Activated CD4-positive, alpha-beta T cell treated with anti-CD3 and anti-CD28 coated beads for 36 hours (primary cell): Measurements from ENCODE around the gene ZNRF2. TPM values are rescaled to one million over a fixed set of nuclear protein-coding genes. Genes with fewer than 3 reads are reported as not detected.

Experiments used
- ATAC-seq: fragments of 200-7000 bp; cut with Tn5 transposase; one replicate; pipeline ENCODE4 v1.10.0; 2021; ENCODE audit warnings: mild to moderate bottlenecking, moderate library complexity
- CTCF ChIA-PET: fragments of 350-600 bp; sonication (Branson Sonifier 250); formaldehyde crosslinking; loops from one replicate; lab custom pipeline; 2021; ENCODE audit warnings: antibody characterized with exemption; lab: Charles Lee
- POLR2A ChIA-PET: fragments of 350-600 bp; sonication (Branson Sonifier 250); formaldehyde crosslinking; loops from one replicate; lab custom pipeline; 2021; ENCODE audit warnings: antibody characterized with exemption, inconsistent platforms; lab: Charles Lee
- DNase-seq: peaks from one replicate; pipeline ENCODE4 v3.0.0-alpha.2; 2020
- H3K27ac Mint-ChIP-seq: one replicate; pipeline ENCODE4 v1.8.0; 2021; ENCODE audit warnings: mixed read lengths
- H3K27me3 Mint-ChIP-seq: one replicate; pipeline ENCODE4 v1.8.0; 2021; ENCODE audit warnings: mixed read lengths
- H3K36me3 Mint-ChIP-seq: one replicate; pipeline ENCODE4 v1.8.0; 2021; ENCODE audit warnings: low read depth, mixed read lengths
- H3K4me1 Mint-ChIP-seq: one replicate; pipeline ENCODE4 v1.8.0; 2021; ENCODE audit warnings: mixed read lengths
- H3K4me3 Mint-ChIP-seq: one replicate; pipeline ENCODE4 v1.8.0; 2021; ENCODE audit warnings: mild to moderate bottlenecking, moderate library complexity, mixed read lengths
- H3K9me3 Mint-ChIP-seq: one replicate; pipeline ENCODE4 v1.8.0; 2021; ENCODE audit warnings: low read depth, mixed read lengths
- intact Hi-C, 2 experiments: fragments of 100-400 bp; cut with DNase I in 1 of 2; cut with micrococcal nuclease in 1 of 2; formaldehyde crosslinking; loops; one replicate each; pipeline versions ENCODE4 v1.14.2 to v1.15.1; 2022 to 2024; cut with DNase I, micrococcal nuclease
- total RNA-seq, 2 experiments: library from RNA; stranded (reverse); gene quantifications; one replicate each; pipeline ENCODE4 v1.2.3, GENCODE V29; 2021

Gene ZNRF2
- total RNA-seq, 2 experiments from 2014 or later = 8.1 to 8.8 TPM

DNA sequence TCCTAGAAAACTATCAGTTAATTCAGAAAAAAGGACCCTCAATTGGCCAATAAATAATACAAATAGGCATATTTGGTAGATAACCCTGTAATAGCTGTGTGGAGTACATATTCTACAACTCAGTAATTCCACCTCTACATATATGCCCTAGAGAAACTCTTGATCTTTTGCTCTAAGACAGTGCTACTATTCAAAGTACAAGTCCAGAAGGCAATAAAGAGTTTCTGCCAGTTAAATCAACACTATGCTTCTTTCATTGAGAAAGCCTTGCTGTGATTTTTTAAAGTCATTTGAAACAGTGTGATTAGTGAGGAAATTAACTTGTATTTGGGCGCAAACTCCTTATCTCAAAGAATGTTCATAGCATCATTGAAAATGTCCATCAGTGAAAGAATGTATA, 75.6 kb downstream of the ZNRF2 start:
- no peaks in the 10 kb centered on the region for H3K27me3 Mint-ChIP-seq
- no peaks in the 10 kb centered on the region for H3K9me3 Mint-ChIP-seq
- DNase-seq (no peak), ATAC-seq (no peak)
- H3K27ac Mint-ChIP-seq = no peak overlapping the region
- ChIA-PET POLR2A (interaction anchor here (0.7 kb wide), 1 partner anchor 31 kb away, joined by 3 read pairs; no protein-coding TSS in a partner anchor), CTCF (no interaction called here)
- no peak overlapping the region for H3K4me3 Mint-ChIP-seq
- no peaks in the 10 kb centered on the region for H3K4me1 Mint-ChIP-seq
- H3K36me3 Mint-ChIP-seq = peaks cover 6% of the 10 kb centered on the region
- intact Hi-C loops = no loop called here

DNA sequence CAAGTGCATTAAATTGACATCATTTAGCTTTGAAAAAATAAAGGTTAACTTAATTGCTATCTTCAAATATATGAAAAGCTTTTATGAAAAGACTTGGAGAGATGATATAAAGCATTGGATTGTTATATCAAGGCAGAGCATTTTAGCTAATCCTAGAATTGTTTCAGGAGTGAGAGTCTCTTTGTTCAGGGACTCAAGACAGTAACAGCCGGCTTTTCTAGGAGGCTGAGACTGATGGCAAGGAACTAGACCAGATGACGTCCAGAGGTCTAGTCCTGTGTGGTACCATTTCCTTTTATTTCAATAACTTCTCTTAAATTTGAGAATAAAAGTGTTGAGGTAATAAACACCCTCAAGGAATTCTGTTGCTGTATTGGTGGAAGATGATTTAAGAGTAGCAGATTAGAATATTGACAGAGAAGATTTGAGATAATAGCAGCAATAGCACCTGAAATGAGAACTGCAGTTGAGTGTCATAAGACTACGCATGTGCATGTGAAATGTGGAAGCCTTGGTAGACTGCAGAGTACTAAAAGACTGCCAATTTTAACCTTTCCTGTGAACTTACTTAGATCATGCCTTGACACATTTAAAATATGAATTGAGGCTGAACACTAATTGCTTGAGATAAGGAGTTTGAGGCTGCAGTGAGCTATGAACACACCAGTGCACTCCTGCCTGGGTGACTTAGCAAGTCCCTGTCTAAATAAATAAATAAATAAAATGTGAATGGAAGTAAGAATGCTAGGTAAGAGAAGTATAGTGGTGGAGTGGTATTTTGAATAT, 79.6 kb downstream of the ZNRF2 start:
- no peaks in the 10 kb centered on the region for H3K9me3 Mint-ChIP-seq
- ChIA-PET POLR2A (no interaction called here), CTCF (no interaction called here)
- H3K36me3 Mint-ChIP-seq = no peaks in the 10 kb centered on the region
- H3K4me1 Mint-ChIP-seq = no peaks in the 10 kb centered on the region
- no peak for DNase-seq
- intact Hi-C loops = no loop called here
- no peak overlapping the region for H3K4me3 Mint-ChIP-seq
- no peaks in the 10 kb centered on the region for H3K27me3 Mint-ChIP-seq
- H3K27ac Mint-ChIP-seq = no peak overlapping the region
- no peak for ATAC-seq

DNA sequence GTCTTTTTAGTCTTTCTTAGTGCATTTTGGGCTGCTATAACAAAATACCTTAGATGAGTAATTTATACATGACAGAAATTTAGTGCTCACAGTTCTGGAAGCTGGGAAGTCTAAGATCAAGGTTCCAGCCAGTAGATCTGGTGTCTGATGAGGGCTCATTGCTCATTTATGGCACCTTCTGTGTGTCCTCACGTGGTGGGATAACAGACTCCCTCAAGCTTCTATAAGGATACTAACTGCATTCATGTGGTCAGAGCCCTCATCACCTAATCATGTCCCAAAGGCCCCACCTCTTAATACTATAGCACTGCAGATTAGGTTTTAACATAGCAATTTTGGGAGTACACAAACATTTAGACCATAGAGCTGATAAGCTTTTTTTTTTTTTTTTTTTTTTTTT, 80.4 kb downstream of the ZNRF2 start:
- no peaks in the 10 kb centered on the region for H3K36me3 Mint-ChIP-seq
- POLR2A ChIA-PET = no interaction called here
- no peaks in the 10 kb centered on the region for H3K27me3 Mint-ChIP-seq
- H3K27ac Mint-ChIP-seq = no peak overlapping the region
- no peaks in the 10 kb centered on the region for H3K9me3 Mint-ChIP-seq
- no peaks in the 10 kb centered on the region for H3K4me1 Mint-ChIP-seq
- DNase-seq (no peak), ATAC-seq (no peak)
- no peak overlapping the region for H3K4me3 Mint-ChIP-seq
- intact Hi-C loops = no loop called here
- CTCF ChIA-PET = no interaction called here

DNA sequence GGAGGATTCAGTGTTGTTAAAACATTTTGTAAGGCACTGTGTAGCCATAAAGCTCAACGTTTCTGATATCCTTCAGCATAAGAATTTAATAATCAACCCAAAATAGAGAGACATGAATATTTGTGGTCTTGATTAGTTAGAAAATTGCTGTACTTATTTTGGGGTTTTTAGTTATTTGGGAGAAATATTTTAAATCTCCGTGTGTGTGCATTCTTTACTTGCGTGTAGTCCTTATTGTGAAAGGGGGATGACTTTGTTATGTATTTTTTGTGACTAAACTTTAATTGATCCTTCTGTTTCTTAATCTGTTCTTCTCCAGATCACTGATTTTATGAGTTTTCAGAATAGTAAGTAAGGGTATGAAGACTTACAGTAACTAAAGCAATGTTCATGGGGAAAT, 81.2 kb downstream of the ZNRF2 start:
- POLR2A ChIA-PET = no interaction called here
- ATAC-seq = no peak
- Mint-ChIP-seq H3K27ac (no peak overlapping the region), H3K4me3 (no peak overlapping the region), H3K9me3 (no peaks in the 10 kb centered on the region), H3K4me1 (no peaks in the 10 kb centered on the region), H3K36me3 (no peaks in the 10 kb centered on the region), H3K27me3 (no peaks in the 10 kb centered on the region)
- CTCF ChIA-PET = no interaction called here
- intact Hi-C loops = no loop called here
- DNase-seq = no peak

DNA sequence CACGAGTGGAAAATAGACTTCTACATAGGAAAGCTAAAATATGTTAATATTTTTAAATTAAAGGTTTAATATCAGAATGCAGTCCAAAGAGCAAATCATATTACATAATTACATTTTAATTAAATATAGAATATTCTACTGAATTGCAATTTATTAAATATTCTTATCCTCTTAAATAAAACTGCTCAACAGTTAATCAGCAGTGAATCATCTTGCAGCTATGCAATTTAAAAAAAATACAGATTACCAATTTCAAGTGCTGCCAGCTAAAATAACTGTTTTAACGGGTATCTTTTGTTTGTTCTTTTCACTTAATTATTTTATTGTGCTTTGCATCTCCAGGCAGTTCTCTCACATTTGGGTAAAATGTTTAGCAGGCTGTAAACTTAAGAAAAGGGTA, 82.2 kb downstream of the ZNRF2 start:
- Mint-ChIP-seq H3K27ac (no peak overlapping the region), H3K27me3 (no peaks in the 10 kb centered on the region), H3K9me3 (no peaks in the 10 kb centered on the region), H3K4me3 (no peak overlapping the region), H3K36me3 (no peaks in the 10 kb centered on the region), H3K4me1 (no peaks in the 10 kb centered on the region)
- ATAC-seq (no peak), DNase-seq (no peak)
- POLR2A ChIA-PET = no interaction called here
- CTCF ChIA-PET = no interaction called here
- intact Hi-C loops = no loop called here

DNA sequence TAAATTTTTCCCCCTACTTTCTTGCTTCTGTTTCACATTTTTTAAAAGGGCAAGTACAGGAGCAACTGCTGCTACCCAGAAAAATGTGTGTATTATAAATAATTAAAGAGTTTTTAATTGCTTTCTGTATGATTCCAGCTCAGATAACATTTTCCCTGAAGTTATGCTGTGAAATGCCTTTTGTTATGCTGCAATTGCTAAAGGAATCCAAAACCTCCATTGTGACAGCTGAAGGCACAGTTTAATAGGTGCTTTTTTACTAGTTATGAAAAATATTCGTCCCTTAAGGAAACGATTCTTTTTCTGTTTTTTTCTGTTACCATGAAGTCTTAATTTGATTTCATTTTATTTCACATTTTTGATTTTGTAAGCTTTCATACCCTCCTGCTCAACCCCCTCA, 83.2 kb downstream of the ZNRF2 start:
- intact Hi-C loops = no loop called here
- Mint-ChIP-seq H3K36me3 (no peaks in the 10 kb centered on the region), H3K4me1 (no peaks in the 10 kb centered on the region), H3K4me3 (no peak overlapping the region), H3K27ac (no peak overlapping the region), H3K9me3 (no peaks in the 10 kb centered on the region), H3K27me3 (no peaks in the 10 kb centered on the region)
- ChIA-PET CTCF (interaction anchor here (1.1 kb wide), 1 partner anchor 15 kb away, joined by 3 read pairs; no protein-coding TSS in a partner anchor), POLR2A (no interaction called here)
- DNase-seq (no peak), ATAC-seq (no peak)

DNA sequence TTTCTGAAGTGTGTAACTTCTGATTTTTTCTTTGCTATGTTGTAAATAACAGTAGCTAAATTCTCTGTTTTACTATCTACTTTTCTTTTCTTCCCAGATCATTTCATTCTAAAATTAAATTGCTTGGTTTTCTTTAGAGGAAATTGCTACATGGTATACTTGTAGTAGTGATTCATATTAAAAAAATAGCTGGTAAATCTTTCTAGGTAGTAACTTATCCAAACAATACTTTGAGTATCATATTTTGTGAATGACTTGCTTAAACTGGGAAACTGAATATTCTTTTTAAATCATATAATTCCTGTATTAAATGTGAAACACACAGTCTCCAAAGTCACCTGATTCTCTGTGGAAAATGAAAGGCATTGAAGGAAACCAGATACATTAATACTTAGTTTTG, 85.5 kb downstream of the ZNRF2 start:
- POLR2A ChIA-PET = no interaction called here
- Mint-ChIP-seq H3K4me3 (no peak overlapping the region), H3K27ac (no peak overlapping the region), H3K4me1 (no peaks in the 10 kb centered on the region), H3K9me3 (no peaks in the 10 kb centered on the region), H3K27me3 (no peaks in the 10 kb centered on the region), H3K36me3 (no peaks in the 10 kb centered on the region)
- intact Hi-C loops = no loop called here
- DNase-seq (no peak), ATAC-seq (no peak)
- CTCF ChIA-PET = interaction anchor here (0.6 to 0.7 kb wide), 4 partner anchors 66 to 370 kb away, joined by 3 to 5 read pairs (median 3); no protein-coding TSS in a partner anchor

DNA sequence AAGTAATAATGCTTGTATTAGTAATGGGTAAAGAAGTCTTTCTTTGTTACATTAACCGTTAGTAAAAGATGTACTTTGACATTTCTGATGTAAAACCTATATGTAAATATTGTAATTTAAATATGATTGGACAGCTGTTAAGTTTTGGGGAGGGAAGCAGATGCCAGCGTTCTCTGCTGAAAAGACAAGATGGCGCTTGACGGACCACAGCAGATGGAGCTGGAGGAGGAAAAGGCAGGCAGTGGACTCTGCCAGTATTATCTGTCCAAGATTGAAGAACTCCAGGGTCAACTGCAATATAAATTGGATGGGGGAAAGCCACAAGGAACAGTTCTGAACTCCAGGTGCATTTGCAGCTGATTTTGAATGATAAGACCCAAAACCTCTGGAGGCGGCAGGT, 86.9 kb downstream of the ZNRF2 start:
- intact Hi-C loops = no loop called here
- Mint-ChIP-seq H3K9me3 (no peaks in the 10 kb centered on the region), H3K4me1 (no peaks in the 10 kb centered on the region), H3K4me3 (no peak overlapping the region), H3K27ac (no peak overlapping the region), H3K27me3 (no peaks in the 10 kb centered on the region), H3K36me3 (no peaks in the 10 kb centered on the region)
- ATAC-seq = no peak
- no peak for DNase-seq
- CTCF ChIA-PET = interaction anchor here (0.6 to 1.2 kb wide), 5 partner anchors 17 to 1924 kb away, joined by 3 to 4 read pairs (median 4); no protein-coding TSS in a partner anchor
- POLR2A ChIA-PET = no interaction called here

DNA sequence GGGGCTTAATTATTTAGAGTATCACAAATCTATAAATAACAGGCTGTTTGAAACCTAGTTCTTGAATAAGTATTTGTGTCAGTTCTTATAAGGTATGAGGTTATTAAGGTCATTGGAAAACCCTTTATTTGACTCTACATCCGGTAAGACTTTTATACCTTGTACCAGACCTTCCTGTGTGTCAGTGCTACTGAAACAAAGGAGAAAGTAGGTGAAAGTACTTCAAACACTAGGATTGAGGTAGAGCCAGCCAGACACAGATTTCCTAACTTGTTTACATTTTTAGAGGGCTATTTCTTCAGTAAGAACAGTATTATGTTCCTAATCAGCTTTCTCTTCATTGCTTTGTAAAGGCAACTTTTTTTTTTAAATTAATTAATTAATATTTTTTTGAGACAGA, 93.9 kb downstream of the ZNRF2 start:
- DNase-seq (no peak), ATAC-seq (no peak)
- H3K4me3 Mint-ChIP-seq = no peak overlapping the region
- H3K27ac Mint-ChIP-seq = no peak overlapping the region
- intact Hi-C loops = no loop called here
- H3K36me3 Mint-ChIP-seq = no peaks in the 10 kb centered on the region
- no peaks in the 10 kb centered on the region for H3K27me3 Mint-ChIP-seq
- H3K4me1 Mint-ChIP-seq = no peaks in the 10 kb centered on the region
- CTCF ChIA-PET = interaction anchor here (0.6 kb wide), 1 partner anchor 306 kb away, joined by 3 read pairs; no protein-coding TSS in a partner anchor
- peaks cover 4% of the 10 kb centered on the region for H3K9me3 Mint-ChIP-seq
- POLR2A ChIA-PET = no interaction called here

DNA sequence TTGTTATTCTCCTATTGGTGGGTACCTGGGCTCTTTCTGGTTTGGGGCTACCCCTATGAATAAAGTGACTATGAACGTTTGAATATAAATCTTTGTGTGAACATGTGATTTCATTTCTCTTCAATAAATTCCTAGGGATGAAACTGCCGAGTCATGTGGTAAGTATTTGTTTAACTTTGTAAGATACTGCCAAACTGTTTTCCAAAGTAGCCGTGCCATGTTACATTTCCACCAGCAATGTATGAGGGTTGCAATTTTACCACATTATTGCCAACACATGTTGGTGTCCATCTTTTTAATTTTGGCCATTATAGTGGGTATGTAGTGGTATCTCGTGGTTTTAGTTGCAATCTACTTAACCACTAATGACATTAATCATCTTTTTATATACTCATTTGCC, 94.7 kb downstream of the ZNRF2 start:
- peaks cover 4% of the 10 kb centered on the region for H3K9me3 Mint-ChIP-seq
- H3K27ac Mint-ChIP-seq = no peak overlapping the region
- intact Hi-C loops = no loop called here
- H3K36me3 Mint-ChIP-seq = no peaks in the 10 kb centered on the region
- ATAC-seq (no peak), DNase-seq (no peak)
- no peaks in the 10 kb centered on the region for H3K4me1 Mint-ChIP-seq
- CTCF ChIA-PET = no interaction called here
- POLR2A ChIA-PET = no interaction called here
- H3K4me3 Mint-ChIP-seq = no peak overlapping the region
- H3K27me3 Mint-ChIP-seq = no peaks in the 10 kb centered on the region

DNA sequence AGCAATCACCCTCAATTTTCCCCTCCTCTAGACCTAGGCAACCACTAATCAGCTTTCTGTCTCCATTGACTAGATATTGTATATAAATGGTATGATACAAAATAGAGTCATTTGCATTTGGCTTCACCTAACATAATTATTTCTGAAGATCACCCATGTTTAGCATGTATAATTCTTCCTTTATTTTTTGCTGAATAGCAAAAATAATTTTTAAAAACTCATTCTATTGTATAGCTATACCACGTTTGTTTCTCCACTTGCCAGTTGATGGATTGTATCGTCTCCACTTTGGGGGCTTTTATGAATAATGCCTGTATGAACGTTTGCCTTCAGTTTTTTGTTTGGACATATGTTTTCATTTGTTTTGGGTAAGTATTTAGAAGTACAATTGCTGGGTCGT, 95.3 kb downstream of the ZNRF2 start:
- ATAC-seq (no peak), DNase-seq (no peak)
- H3K9me3 Mint-ChIP-seq = peaks cover 4% of the 10 kb centered on the region
- no peaks in the 10 kb centered on the region for H3K27me3 Mint-ChIP-seq
- ChIA-PET POLR2A (interaction anchor here (0.5 kb wide), 1 partner anchor 138 kb away, joined by 6 read pairs; no protein-coding TSS in a partner anchor), CTCF (interaction anchor here (0.7 kb wide), 1 partner anchor 77 kb away, joined by 3 read pairs; no protein-coding TSS in a partner anchor)
- H3K36me3 Mint-ChIP-seq = no peaks in the 10 kb centered on the region
- intact Hi-C loops = no loop called here
- no peaks in the 10 kb centered on the region for H3K4me1 Mint-ChIP-seq
- no peak overlapping the region for H3K4me3 Mint-ChIP-seq
- no peak overlapping the region for H3K27ac Mint-ChIP-seq

DNA sequence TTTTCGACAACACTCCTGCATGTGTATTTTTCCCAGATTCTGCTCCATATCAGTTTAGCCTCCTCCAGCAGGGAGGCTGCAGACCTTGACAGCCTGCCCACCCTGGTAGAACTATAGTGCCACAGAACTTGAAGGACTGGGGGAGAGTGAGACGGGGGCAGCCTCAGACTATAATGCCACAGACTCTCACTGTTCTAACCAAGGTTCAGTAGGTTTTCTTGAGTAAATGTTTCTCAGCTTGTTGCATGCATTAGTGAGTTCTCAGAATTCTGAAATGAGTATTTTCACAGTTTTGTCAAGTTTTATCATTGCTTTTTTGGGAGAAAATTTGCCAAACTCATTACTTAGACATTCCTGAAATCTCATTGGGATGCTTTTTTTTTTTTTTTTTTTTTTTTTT, 95.9 kb downstream of the ZNRF2 start:
- Mint-ChIP-seq H3K4me3 (no peak overlapping the region), H3K27me3 (no peaks in the 10 kb centered on the region), H3K36me3 (no peaks in the 10 kb centered on the region), H3K27ac (no peak overlapping the region), H3K4me1 (no peaks in the 10 kb centered on the region), H3K9me3 (peaks cover 4% of the 10 kb centered on the region)
- intact Hi-C loops = no loop called here
- DNase-seq (no peak), ATAC-seq (no peak)
- CTCF ChIA-PET = interaction anchor here (0.7 kb wide), 1 partner anchor 78 kb away, joined by 3 read pairs; no protein-coding TSS in a partner anchor
- POLR2A ChIA-PET = interaction anchor here (0.5 kb wide), 1 partner anchor 138 kb away, joined by 6 read pairs; no protein-coding TSS in a partner anchor
